A549 (cell line): ENCODE measurements around the gene ARPP21. TPM values are rescaled to one million over a fixed set of nuclear protein-coding genes. Genes with fewer than 3 reads are reported as not detected.

Experiments used
- ATAC-seq, 2 experiments: fragments of 200-7000 bp in 1 of 2; fragments of >200 bp in 1 of 2; cut with Nextera tagmentation in 1 of 2; cut with Tn5 transposase in 1 of 2; 3 replicates each; pipeline versions ENCODE4 v1.8.0 to v1.9.1; 2018 to 2020; ENCODE audit warnings: mild to moderate bottlenecking in 1 of 2, moderate library complexity in 1 of 2
- CTCF ChIA-PET: fragments of 300-600 bp; sonication (Branson Sonifier 250); formaldehyde crosslinking; extraction: SDS; loops from one replicate; lab custom pipeline; 2021; ENCODE audit warnings: antibody characterized with exemption, inconsistent platforms; lab: Yijun Ruan, JAX
- POLR2A ChIA-PET: fragments of 350-600 bp; formaldehyde crosslinking; extraction: SDS; loops from one replicate; lab custom pipeline; 2021; ENCODE audit warnings: antibody characterized with exemption, inconsistent platforms; lab: Yijun Ruan, JAX
- DNase-seq, 2 experiments: peaks; one replicate each; pipeline versions ENCODE4 v3.0.0 to v3.0.0-alpha.2; 2011 to 2016; ENCODE audit warnings: low read depth in 1 of 2, low spot score in 1 of 2
- FAIRE-seq: peaks from 2 replicates; lab custom pipeline; 2011; peaks lifted over from hg19 to GRCh38; lab: Jason Lieb, UNC
- H3K27ac ChIP-seq, 2 experiments: fragments of >200 bp; sonication (Bioruptor Twin); formaldehyde crosslinking; 3 replicates each; pipeline ENCODE4 v1.5.1; 2016 to 2017
- H3K4me1 ChIP-seq: fragments of >200 bp; sonication (Bioruptor Twin); formaldehyde crosslinking; 3 replicates; pipeline ENCODE4 v1.6.1; 2016
- H3K4me2 ChIP-seq: fragments of >200 bp; sonication (Bioruptor Twin); formaldehyde crosslinking; 3 replicates; pipeline ENCODE4 v1.6.1; 2016
- H3K4me3 ChIP-seq: fragments of >200 bp; sonication (Bioruptor Twin); formaldehyde crosslinking; 3 replicates; pipeline ENCODE4 v1.5.1; 2016
- H3K9me3 ChIP-seq: fragments of >200 bp; sonication (Bioruptor Twin); formaldehyde crosslinking; 3 replicates; pipeline ENCODE4 v1.6.1; 2016
- CTCF ChIP-seq: fragments of >200 bp; sonication (Bioruptor Twin); formaldehyde crosslinking; IDR thresholded peaks from 3 replicates; pipeline ENCODE4 v1.5.1; 2016
- EHF ChIP-seq: fragments of 250-450 bp; sonication (Bioruptor Pico); IDR thresholded peaks from 2 replicates; pipeline ENCODE4 v1.5.0; 2020; ENCODE audit warnings: mild to moderate bottlenecking
- EHMT2 ChIP-seq: fragments of 200-600 bp; sonication (generic); IDR thresholded peaks from 2 replicates; pipeline ENCODE4 v1.6.1; 2016; ENCODE audit warnings: antibody characterized with exemption, low read depth, mild to moderate bottlenecking, moderate library complexity
- ESRRA ChIP-seq: fragments of 150-350 bp; IDR thresholded peaks from 2 replicates; pipeline ENCODE4 v1.6.1; 2014; ENCODE audit warnings: mild to moderate bottlenecking, low read length, borderline replicate concordance
- HES2 ChIP-seq: fragments of >200 bp; sonication (Bioruptor Twin); formaldehyde crosslinking; IDR thresholded peaks from 2 replicates; pipeline ENCODE4 v1.6.1; 2016
- HEYL ChIP-seq: fragments of 250-450 bp; sonication (Bioruptor Pico); IDR thresholded peaks from 2 replicates; pipeline ENCODE4 v1.8.0; 2021; ENCODE audit warnings: mild to moderate bottlenecking, moderate library complexity
- HOXB13 ChIP-seq: fragments of 250-450 bp; sonication (Bioruptor Pico); IDR thresholded peaks from 2 replicates; pipeline ENCODE4 v1.5.0; 2020; ENCODE audit warnings: low read depth, mild to moderate bottlenecking, moderate library complexity
- MAFK ChIP-seq: fragments of 450-650 bp; IDR thresholded peaks from 2 replicates; pipeline ENCODE4 v1.6.1; 2014; ENCODE audit not compliant: partially characterized antibody
- NFE2L2 ChIP-seq: fragments of 150-350 bp; conservative IDR thresholded peaks from 2 replicates; pipeline ENCODE4 v1.6.1; 2014; ENCODE audit warnings: low read length
- PBX3 ChIP-seq: IDR thresholded peaks from 2 replicates; pipeline ENCODE4 v1.6.1; 2012
- RFX5 ChIP-seq: fragments of 450-650 bp; IDR thresholded peaks from 2 replicates; pipeline ENCODE4 v1.7.1; 2014; ENCODE audit warnings: antibody characterized with exemption, mild to moderate bottlenecking, moderate library complexity
- SREBF2 ChIP-seq: fragments of 450-650 bp; IDR thresholded peaks from 2 replicates; pipeline ENCODE4 v1.6.1; 2014; ENCODE audit warnings: mild to moderate bottlenecking, moderate library complexity
- ZSCAN20 ChIP-seq: fragments of 250-450 bp; sonication (Bioruptor Pico); IDR thresholded peaks from 2 replicates; pipeline ENCODE4 v1.8.0; 2022; ENCODE audit warnings: mild to moderate bottlenecking, moderate library complexity
- WGBS: methylation state at CpG from one replicate; pipeline ENCODE4 v1.1.6; 2017; ENCODE audit errors: missing lambda C conversion rate; 5-methylcytosine and 5-hydroxymethylcytosine counted together
- polyA plus RNA-seq, 4 experiments: library from polyadenylated mRNA; depleted of rRNA in 3 of 4; stranded (reverse); fragments of >200 nt; fragmentation: RNase III in 1 of 4; extraction: RNeasy Plus Mini Kit Qiagen cat#74134 plus additional on column Dnase treatment in 1 of 4; gene quantifications; 2 replicates in 3 of 4; 3 replicates in 1 of 4; pipeline ENCODE4 v1.2.3, GENCODE V29; 2011 to 2017
- TF ChIP-seq, protein P1 (sequence below): fragments of 200-600 bp; sonication (generic); IDR thresholded peaks from 2 replicates; pipeline ENCODE4 v1.6.1; 2016; ENCODE audit warnings: antibody characterized with exemption, mild to moderate bottlenecking, moderate library complexity
- TF ChIP-seq, protein P2 (sequence below): fragments of 250-450 bp; sonication (Bioruptor Pico); IDR thresholded peaks from 2 replicates; pipeline ENCODE4 v1.5.0; 2020; ENCODE audit warnings: low read depth, mild to moderate bottlenecking, moderate library complexity
- TF ChIP-seq, protein P3 (sequence below): fragments of 150-350 bp; IDR thresholded peaks from 2 replicates; pipeline ENCODE4 v1.6.1; 2014; ENCODE audit warnings: low read depth, mild to moderate bottlenecking, low read length

Gene ARPP21
- polyA plus RNA-seq, 2 of the 4 experiments (the other 2 are of a cell fraction) = 0.03 TPM; not detected in 1

- TF ChIP-seq CTCF (no peak), HES2 (no peak), MAFK (no peak)
These were observed 79.6 kb downstream of the ARPP21 start (continued) for GRCh38 chr3:35718921-35719320.

- WGBS = 53% methylated on average over 8 of the region's 8 CpGs
- TF ChIP-seq, protein P1, sequence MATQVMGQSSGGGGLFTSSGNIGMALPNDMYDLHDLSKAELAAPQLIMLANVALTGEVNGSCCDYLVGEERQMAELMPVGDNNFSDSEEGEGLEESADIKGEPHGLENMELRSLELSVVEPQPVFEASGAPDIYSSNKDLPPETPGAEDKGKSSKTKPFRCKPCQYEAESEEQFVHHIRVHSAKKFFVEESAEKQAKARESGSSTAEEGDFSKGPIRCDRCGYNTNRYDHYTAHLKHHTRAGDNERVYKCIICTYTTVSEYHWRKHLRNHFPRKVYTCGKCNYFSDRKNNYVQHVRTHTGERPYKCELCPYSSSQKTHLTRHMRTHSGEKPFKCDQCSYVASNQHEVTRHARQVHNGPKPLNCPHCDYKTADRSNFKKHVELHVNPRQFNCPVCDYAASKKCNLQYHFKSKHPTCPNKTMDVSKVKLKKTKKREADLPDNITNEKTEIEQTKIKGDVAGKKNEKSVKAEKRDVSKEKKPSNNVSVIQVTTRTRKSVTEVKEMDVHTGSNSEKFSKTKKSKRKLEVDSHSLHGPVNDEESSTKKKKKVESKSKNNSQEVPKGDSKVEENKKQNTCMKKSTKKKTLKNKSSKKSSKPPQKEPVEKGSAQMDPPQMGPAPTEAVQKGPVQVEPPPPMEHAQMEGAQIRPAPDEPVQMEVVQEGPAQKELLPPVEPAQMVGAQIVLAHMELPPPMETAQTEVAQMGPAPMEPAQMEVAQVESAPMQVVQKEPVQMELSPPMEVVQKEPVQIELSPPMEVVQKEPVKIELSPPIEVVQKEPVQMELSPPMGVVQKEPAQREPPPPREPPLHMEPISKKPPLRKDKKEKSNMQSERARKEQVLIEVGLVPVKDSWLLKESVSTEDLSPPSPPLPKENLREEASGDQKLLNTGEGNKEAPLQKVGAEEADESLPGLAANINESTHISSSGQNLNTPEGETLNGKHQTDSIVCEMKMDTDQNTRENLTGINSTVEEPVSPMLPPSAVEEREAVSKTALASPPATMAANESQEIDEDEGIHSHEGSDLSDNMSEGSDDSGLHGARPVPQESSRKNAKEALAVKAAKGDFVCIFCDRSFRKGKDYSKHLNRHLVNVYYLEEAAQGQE = no peak
- TF ChIP-seq SREBF2 = no peak
- TF ChIP-seq EHMT2 = no peak
- no peak for TF ChIP-seq HEYL (CRISPR knock-in tag)
- TF ChIP-seq, protein P2, sequence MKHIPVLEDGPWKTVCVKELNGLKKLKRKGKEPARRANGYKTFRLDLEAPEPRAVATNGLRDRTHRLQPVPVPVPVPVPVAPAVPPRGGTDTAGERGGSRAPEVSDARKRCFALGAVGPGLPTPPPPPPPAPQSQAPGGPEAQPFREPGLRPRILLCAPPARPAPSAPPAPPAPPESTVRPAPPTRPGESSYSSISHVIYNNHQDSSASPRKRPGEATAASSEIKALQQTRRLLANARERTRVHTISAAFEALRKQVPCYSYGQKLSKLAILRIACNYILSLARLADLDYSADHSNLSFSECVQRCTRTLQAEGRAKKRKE (CRISPR knock-in tag) = no peak
- TF ChIP-seq RFX5 = no peak
- no peak for TF ChIP-seq MAFK
- no peak for TF ChIP-seq HOXB13 (CRISPR knock-in tag)
- TF ChIP-seq ESRRA = no peak
- TF ChIP-seq HES2 = no peak
- TF ChIP-seq, protein P3, sequence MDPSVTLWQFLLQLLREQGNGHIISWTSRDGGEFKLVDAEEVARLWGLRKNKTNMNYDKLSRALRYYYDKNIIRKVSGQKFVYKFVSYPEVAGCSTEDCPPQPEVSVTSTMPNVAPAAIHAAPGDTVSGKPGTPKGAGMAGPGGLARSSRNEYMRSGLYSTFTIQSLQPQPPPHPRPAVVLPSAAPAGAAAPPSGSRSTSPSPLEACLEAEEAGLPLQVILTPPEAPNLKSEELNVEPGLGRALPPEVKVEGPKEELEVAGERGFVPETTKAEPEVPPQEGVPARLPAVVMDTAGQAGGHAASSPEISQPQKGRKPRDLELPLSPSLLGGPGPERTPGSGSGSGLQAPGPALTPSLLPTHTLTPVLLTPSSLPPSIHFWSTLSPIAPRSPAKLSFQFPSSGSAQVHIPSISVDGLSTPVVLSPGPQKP = no peak
- TF ChIP-seq NFE2L2 = no peak
- TF ChIP-seq PBX3 = no peak
- TF ChIP-seq EHF (CRISPR knock-in tag) = no peak
- no peak for TF ChIP-seq ZSCAN20 (CRISPR knock-in tag)
- CTCF ChIA-PET = interaction anchor here (0.7 kb wide), 1 partner anchor 69 kb away, joined by 3 read pairs; no protein-coding TSS in a partner anchor
These were observed 82.3 kb downstream of the ARPP21 start for GRCh38 chr3:35721628-35722027.

More at GRCh38 chr3:35721628-35722027, 82.3 kb downstream of the ARPP21 start:
- POLR2A ChIA-PET = no interaction called here
- 0 out of 3 replicates have a peak, but pooled peaks cover 1% of the 10 kb centered on the region for H3K4me1 ChIP-seq
- ATAC-seq (no peak), DNase-seq (no peak), FAIRE-seq (no peak)
- H3K9me3 ChIP-seq = no peaks in the 10 kb centered on the region
- no peak overlapping the region for H3K4me2 ChIP-seq
- no peak overlapping the region for H3K4me3 ChIP-seq
- no peak overlapping the region for H3K27ac ChIP-seq
